Kidney epithelial cell (primary cell): ENCODE data around the gene RPEL1. TPM values are rescaled to one million over a fixed set of nuclear protein-coding genes. Genes with fewer than 3 reads are reported as not detected.
"Not testable (repeated sequence)": the region's sequence is repeated elsewhere in the genome, so short reads cannot be mapped to it uniquely, and the experiment has no call there.

Experiments
- DNase-seq: peaks from one replicate; pipeline ENCODE4 v3.0.0-alpha.2; 2010; ENCODE audit warnings: low read depth
- H3K27me3 ChIP-seq: 2 replicates; pipeline ENCODE4 v1.6.0; 2011; ENCODE audit warnings: low read length; ENCODE audit not compliant: control insufficient read depth, insufficient read depth
- H3K36me3 ChIP-seq: 2 replicates; pipeline ENCODE4 v1.5.1; 2011; ENCODE audit warnings: low read length; ENCODE audit not compliant: control insufficient read depth, insufficient read depth
- H3K4me3 ChIP-seq: 2 replicates; pipeline ENCODE4 v1.5.1; 2011; ENCODE audit warnings: low read depth, mild to moderate bottlenecking, control low read depth, low read length
- CTCF ChIP-seq: IDR thresholded peaks from 2 replicates; pipeline ENCODE4 v1.5.1; 2011; ENCODE audit warnings: mild to moderate bottlenecking, moderate library complexity, low read length, control low read depth, inconsistent platforms; ENCODE audit not compliant: insufficient read depth, poor library complexity, severe bottlenecking
- total RNA-seq: library from RNA; depleted of rRNA; stranded (reverse); fragments of >200 nt; gene quantifications from 2 replicates; pipeline ENCODE4 v1.2.3, GENCODE V29; 2015

Gene RPEL1
- total RNA-seq, 1 donor from 2014 or later, result 0.04 TPM

- DNase-seq, result no peak
- Histone ChIP-seq H3K27me3 (no peaks in the 10 kb centered on the region), H3K4me3 (no peak overlapping the region), H3K36me3 (no peaks in the 10 kb centered on the region)
- TF ChIP-seq CTCF, result no peak
These were observed 43.4 kb upstream of the RPEL1 start for GRCh38 chr10:103202319-103202718.

- Histone ChIP-seq H3K4me3 (no peak overlapping the region), H3K36me3 (no peaks in the 10 kb centered on the region), H3K27me3 (no peaks in the 10 kb centered on the region)
- DNase-seq, result no peak
- TF ChIP-seq CTCF, result no peak
These were observed 42.2 kb upstream of the RPEL1 start for GRCh38 chr10:103203466-103203865.

- H3K4me3 ChIP-seq, result no peak overlapping the region
- no peak for TF ChIP-seq CTCF
- H3K36me3 ChIP-seq, result no peaks in the 10 kb centered on the region
- DNase-seq, result no peak
- no peaks in the 10 kb centered on the region for H3K27me3 ChIP-seq
These were observed 41.1 kb upstream of the RPEL1 start for GRCh38 chr10:103204353-103205255.

- H3K27me3 ChIP-seq, DNase-seq, H3K36me3 ChIP-seq, H3K4me3 ChIP-seq: not testable (repeated sequence)
These were observed 40.3 kb upstream of the RPEL1 start for GRCh38 chr10:103205401-103205800.

GRCh38 chr10:103206715-103207114 is 39.0 kb upstream of the RPEL1 start:
- H3K36me3 ChIP-seq, H3K27me3 ChIP-seq, H3K4me3 ChIP-seq, DNase-seq: not testable (repeated sequence)

GRCh38 chr10:103207141-103207540 is 38.5 kb upstream of the RPEL1 start:
- Histone ChIP-seq H3K27me3 (no peaks in the 10 kb centered on the region), H3K36me3 (no peaks in the 10 kb centered on the region), H3K4me3 (no peak overlapping the region)
- no peak for DNase-seq
- no peak for TF ChIP-seq CTCF

- not testable (repeated sequence) for DNase-seq, H3K36me3 ChIP-seq
These were observed 38.0 kb upstream of the RPEL1 start for GRCh38 chr10:103207643-103208042.

GRCh38 chr10:103210262-103210661 is 35.4 kb upstream of the RPEL1 start:
- not testable (repeated sequence) for H3K27me3 ChIP-seq, DNase-seq, H3K4me3 ChIP-seq, H3K36me3 ChIP-seq

More at GRCh38 chr10:103207643-103208042, 38.0 kb upstream of the RPEL1 start:
- H3K27me3 ChIP-seq, H3K4me3 ChIP-seq: not testable (repeated sequence)
